ENCODE data around the gene STK4. TPM values are rescaled to one million over a fixed set of nuclear protein-coding genes. Genes with fewer than 3 reads are reported as not detected.

STK4 gene
- total and polyA plus RNA-seq, 2 of the 8 experiments (the other 6 are each of a cell fraction or from before 2014, with no cell fraction given), result 12.0 to 34.3 TPM

DNA sequence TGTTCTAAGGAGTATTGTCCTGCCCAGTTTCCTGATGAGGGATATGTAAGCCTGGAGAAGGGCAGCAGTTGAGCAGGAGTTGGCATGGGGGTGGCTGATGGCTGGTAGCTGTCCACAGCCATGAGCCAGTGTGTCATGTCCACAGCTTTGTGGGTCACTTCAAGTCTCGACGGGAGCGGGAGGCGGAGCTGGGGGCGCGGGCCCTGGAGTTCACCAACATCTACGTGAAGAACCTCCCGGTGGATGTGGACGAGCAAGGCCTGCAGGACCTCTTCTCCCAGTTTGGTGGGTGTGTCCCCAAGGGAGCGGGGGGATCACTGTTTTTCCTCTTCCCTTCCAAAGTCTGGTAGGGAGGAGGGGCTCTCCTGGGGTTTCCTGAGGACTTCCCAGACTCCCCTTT is 47.6 kb upstream of the STK4 start (continued):
- TF ChIP-seq, protein P1, sequence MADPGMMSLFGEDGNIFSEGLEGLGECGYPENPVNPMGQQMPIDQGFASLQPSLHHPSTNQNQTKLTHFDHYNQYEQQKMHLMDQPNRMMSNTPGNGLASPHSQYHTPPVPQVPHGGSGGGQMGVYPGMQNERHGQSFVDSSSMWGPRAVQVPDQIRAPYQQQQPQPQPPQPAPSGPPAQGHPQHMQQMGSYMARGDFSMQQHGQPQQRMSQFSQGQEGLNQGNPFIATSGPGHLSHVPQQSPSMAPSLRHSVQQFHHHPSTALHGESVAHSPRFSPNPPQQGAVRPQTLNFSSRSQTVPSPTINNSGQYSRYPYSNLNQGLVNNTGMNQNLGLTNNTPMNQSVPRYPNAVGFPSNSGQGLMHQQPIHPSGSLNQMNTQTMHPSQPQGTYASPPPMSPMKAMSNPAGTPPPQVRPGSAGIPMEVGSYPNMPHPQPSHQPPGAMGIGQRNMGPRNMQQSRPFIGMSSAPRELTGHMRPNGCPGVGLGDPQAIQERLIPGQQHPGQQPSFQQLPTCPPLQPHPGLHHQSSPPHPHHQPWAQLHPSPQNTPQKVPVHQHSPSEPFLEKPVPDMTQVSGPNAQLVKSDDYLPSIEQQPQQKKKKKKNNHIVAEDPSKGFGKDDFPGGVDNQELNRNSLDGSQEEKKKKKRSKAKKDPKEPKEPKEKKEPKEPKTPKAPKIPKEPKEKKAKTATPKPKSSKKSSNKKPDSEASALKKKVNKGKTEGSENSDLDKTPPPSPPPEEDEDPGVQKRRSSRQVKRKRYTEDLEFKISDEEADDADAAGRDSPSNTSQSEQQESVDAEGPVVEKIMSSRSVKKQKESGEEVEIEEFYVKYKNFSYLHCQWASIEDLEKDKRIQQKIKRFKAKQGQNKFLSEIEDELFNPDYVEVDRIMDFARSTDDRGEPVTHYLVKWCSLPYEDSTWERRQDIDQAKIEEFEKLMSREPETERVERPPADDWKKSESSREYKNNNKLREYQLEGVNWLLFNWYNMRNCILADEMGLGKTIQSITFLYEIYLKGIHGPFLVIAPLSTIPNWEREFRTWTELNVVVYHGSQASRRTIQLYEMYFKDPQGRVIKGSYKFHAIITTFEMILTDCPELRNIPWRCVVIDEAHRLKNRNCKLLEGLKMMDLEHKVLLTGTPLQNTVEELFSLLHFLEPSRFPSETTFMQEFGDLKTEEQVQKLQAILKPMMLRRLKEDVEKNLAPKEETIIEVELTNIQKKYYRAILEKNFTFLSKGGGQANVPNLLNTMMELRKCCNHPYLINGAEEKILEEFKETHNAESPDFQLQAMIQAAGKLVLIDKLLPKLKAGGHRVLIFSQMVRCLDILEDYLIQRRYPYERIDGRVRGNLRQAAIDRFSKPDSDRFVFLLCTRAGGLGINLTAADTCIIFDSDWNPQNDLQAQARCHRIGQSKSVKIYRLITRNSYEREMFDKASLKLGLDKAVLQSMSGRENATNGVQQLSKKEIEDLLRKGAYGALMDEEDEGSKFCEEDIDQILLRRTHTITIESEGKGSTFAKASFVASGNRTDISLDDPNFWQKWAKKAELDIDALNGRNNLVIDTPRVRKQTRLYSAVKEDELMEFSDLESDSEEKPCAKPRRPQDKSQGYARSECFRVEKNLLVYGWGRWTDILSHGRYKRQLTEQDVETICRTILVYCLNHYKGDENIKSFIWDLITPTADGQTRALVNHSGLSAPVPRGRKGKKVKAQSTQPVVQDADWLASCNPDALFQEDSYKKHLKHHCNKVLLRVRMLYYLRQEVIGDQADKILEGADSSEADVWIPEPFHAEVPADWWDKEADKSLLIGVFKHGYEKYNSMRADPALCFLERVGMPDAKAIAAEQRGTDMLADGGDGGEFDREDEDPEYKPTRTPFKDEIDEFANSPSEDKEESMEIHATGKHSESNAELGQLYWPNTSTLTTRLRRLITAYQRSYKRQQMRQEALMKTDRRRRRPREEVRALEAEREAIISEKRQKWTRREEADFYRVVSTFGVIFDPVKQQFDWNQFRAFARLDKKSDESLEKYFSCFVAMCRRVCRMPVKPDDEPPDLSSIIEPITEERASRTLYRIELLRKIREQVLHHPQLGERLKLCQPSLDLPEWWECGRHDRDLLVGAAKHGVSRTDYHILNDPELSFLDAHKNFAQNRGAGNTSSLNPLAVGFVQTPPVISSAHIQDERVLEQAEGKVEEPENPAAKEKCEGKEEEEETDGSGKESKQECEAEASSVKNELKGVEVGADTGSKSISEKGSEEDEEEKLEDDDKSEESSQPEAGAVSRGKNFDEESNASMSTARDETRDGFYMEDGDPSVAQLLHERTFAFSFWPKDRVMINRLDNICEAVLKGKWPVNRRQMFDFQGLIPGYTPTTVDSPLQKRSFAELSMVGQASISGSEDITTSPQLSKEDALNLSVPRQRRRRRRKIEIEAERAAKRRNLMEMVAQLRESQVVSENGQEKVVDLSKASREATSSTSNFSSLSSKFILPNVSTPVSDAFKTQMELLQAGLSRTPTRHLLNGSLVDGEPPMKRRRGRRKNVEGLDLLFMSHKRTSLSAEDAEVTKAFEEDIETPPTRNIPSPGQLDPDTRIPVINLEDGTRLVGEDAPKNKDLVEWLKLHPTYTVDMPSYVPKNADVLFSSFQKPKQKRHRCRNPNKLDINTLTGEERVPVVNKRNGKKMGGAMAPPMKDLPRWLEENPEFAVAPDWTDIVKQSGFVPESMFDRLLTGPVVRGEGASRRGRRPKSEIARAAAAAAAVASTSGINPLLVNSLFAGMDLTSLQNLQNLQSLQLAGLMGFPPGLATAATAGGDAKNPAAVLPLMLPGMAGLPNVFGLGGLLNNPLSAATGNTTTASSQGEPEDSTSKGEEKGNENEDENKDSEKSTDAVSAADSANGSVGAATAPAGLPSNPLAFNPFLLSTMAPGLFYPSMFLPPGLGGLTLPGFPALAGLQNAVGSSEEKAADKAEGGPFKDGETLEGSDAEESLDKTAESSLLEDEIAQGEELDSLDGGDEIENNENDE (IDR thresholded peaks at IDR 0.05; ENCODE audit: insufficient replicate concordance, low read length), result no peak
- no peak for TF ChIP-seq SP4 (IDR thresholded peaks at IDR 0.05; ENCODE audit: low read length)
- TF ChIP-seq CTBP2 (IDR thresholded peaks at IDR 0.05; ENCODE audit: borderline replicate concordance, insufficient read depth, insufficient read length, low read length), result no peak
- TF ChIP-seq HDAC2 (IDR thresholded peaks at IDR 0.05; ENCODE audit: borderline replicate concordance in 1 of 2, low read depth in 2 of 2, low read length in 2 of 2), result no peak
- no peak for TF ChIP-seq TAF1 (IDR thresholded peaks at IDR 0.05; ENCODE audit: low read depth, low read length)
- no peak for TF ChIP-seq CREB1 (IDR thresholded peaks at IDR 0.05)
- no peak for TF ChIP-seq JUN (IDR thresholded peaks at IDR 0.05; ENCODE audit: low read depth, low read length)
- no peak for TF ChIP-seq SP2 (IDR thresholded peaks at IDR 0.05; ENCODE audit: low read length)
- TF ChIP-seq, protein P2, sequence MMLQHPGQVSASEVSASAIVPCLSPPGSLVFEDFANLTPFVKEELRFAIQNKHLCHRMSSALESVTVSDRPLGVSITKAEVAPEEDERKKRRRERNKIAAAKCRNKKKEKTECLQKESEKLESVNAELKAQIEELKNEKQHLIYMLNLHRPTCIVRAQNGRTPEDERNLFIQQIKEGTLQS (IDR thresholded peaks at IDR 0.05; ENCODE audit: insufficient read depth, low read depth, low read length), result no peak

Measured in H1 (cell line).